ENCODE measurements around the gene DCLRE1B.
"Not testable (repeated sequence)": the region's sequence is repeated elsewhere in the genome, so short reads cannot be mapped to it uniquely, and the experiment has no call there.

DNA sequence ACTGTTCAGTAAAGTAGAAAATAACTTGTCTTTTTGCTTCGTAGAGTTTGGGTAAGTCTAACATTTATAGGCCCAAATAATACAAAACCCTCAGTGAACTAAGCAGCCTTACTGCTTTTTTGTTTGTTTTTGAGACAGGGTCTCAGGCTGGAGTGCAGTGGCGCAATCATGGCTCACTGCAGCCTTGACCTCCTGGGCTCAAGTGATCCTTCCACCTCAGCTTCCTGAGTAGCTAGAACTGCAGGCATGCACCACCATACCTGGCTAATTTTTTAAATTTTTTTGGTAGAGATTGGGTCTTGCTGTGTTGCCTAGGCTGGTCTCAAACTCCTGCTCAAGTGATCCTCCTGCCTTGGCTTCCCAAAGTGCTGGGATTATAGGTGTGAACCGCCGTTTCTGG is 43.0 kb downstream of the DCLRE1B start:
- TF ChIP-seq EZH2 (IDR thresholded peaks at IDR 0.05; ENCODE audit: low read length): not testable (repeated sequence)
- TF ChIP-seq, protein P1, sequence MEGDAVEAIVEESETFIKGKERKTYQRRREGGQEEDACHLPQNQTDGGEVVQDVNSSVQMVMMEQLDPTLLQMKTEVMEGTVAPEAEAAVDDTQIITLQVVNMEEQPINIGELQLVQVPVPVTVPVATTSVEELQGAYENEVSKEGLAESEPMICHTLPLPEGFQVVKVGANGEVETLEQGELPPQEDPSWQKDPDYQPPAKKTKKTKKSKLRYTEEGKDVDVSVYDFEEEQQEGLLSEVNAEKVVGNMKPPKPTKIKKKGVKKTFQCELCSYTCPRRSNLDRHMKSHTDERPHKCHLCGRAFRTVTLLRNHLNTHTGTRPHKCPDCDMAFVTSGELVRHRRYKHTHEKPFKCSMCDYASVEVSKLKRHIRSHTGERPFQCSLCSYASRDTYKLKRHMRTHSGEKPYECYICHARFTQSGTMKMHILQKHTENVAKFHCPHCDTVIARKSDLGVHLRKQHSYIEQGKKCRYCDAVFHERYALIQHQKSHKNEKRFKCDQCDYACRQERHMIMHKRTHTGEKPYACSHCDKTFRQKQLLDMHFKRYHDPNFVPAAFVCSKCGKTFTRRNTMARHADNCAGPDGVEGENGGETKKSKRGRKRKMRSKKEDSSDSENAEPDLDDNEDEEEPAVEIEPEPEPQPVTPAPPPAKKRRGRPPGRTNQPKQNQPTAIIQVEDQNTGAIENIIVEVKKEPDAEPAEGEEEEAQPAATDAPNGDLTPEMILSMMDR (optimal IDR thresholded peaks at IDR 0.05 in 1 of 3, IDR thresholded peaks at IDR 0.05 in 1 of 3, conservative IDR thresholded peaks at IDR 0.05 in 1 of 3; ENCODE audit: extremely low read depth in 1 of 3, insufficient read depth in 2 of 3, low read length in 3 of 3): not testable (repeated sequence)
